A172 (cell line): ENCODE results near the gene CNTNAP5. TPM values are rescaled to one million over a fixed set of nuclear protein-coding genes. Genes with fewer than 3 reads are reported as not detected.

Source experiments
- DNase-seq: peaks from one replicate; pipeline ENCODE4 v3.0.0-alpha.2; 2015; ENCODE audit warnings: low spot score
- total RNA-seq: library from RNA; depleted of rRNA; stranded (reverse); fragments of >200 nt; shearing (Covaris generic); gene quantifications from 2 replicates; pipeline ENCODE4 v1.2.3, GENCODE V29; 2014

The CNTNAP5 gene
- total RNA-seq, 1 experiment from 2014 or later = not detected

DNA sequence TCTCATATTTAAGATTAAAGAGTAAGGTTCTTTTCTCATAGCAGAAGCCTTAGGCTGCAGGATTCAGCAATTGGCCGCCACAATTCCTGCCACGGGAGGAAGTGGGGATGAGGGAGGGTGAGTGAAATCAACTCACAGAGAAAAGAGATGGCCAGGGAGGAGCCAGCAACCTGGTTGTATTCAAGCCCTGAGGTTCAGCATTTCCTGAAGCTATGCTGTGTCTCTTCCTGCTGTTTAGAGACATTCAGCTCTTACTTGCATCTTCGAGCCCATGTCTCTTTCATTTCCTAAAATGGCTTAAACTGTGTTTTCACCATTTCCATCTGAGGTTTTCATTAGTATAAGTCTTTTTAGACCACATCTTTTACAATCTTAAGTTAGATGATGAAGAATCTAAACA, 522.6 kb downstream of the CNTNAP5 start:
- DNase-seq = no peak

GRCh38 chr2:124558277-124558905, 533.3 kb downstream of the CNTNAP5 start:
- no peak for DNase-seq

DNA sequence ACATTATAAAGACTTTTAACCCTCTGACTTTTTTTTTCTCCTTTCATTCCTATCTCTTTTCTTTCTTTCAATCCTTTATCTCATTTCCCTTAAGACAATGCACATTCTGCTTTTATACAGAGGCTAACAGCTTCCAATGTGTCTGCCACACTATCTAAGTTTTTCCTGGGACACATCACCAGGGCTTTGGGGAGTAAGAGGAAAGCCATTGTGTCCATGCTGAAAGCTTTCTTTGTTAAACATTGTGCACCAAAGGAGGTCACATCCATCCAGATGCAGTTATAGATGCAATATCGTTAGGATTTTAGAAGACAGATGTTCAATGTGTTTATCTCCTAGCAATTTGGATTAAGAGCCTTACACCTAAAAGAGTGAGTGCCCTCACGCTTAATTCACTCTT, 534.1 kb downstream of the CNTNAP5 start:
- no peak for DNase-seq

GRCh38 chr2:124560592-124561112, 535.6 kb downstream of the CNTNAP5 start:
- no peak for DNase-seq

GRCh38 chr2:124561486-124561885, 536.4 kb downstream of the CNTNAP5 start:
- no peak for DNase-seq

DNA sequence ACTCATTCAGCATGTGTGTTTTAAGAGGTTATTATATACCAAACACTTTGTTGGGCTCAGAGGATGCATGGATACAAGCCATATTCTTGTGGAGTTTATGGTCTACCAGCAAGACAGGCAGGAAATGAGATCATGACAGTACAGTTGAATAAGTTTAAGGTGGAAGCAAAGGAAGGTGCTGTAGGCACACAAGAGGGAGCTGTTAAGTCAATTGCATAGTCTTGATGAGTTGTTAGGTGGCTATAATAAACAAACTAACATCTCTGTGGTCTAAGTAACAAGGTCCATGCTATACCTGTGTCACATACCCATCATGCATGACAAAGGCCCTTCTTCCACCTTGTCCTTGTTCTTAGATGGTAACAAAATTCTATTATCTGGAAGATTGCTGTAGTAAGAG, 538.3 kb downstream of the CNTNAP5 start:
- no peak for DNase-seq

DNA sequence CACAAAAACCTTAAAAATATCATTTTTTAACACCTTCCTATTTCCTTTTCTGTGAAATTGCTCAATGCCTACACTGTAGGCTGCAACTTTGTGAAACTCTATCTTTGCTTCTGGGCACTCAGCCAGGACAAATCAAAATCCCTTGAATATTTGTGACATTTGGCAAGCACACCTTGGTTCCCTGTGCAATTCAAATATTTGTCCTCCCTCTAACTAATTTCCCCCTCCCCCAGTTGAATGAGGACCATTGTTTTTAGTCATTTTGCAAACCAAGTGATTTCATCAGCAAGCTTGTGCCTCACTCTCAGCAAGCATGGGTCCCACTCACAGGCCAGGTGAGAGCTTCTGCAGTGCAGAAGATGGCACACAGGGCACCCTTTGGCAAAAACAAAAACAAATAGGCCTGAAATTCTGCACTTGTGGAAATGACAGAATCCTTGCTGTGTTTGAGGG, 541.5 kb downstream of the CNTNAP5 start:
- DNase-seq = no peak

- DNase-seq = no peak
Observed at GRCh38 chr2:124570872-124571271, 545.8 kb downstream of the CNTNAP5 start.

GRCh38 chr2:124571836-124572235, 546.7 kb downstream of the CNTNAP5 start:
- DNase-seq = no peak

- DNase-seq = no peak
Observed at GRCh38 chr2:124572934-124573634, 548.0 kb downstream of the CNTNAP5 start.

- no peak for DNase-seq
Observed at GRCh38 chr2:124575497-124575896, 550.4 kb downstream of the CNTNAP5 start.

- no peak for DNase-seq
Observed at GRCh38 chr2:124580263-124580662, 555.2 kb downstream of the CNTNAP5 start.

GRCh38 chr2:124582387-124582786, 557.3 kb downstream of the CNTNAP5 start:
- no peak for DNase-seq

DNA sequence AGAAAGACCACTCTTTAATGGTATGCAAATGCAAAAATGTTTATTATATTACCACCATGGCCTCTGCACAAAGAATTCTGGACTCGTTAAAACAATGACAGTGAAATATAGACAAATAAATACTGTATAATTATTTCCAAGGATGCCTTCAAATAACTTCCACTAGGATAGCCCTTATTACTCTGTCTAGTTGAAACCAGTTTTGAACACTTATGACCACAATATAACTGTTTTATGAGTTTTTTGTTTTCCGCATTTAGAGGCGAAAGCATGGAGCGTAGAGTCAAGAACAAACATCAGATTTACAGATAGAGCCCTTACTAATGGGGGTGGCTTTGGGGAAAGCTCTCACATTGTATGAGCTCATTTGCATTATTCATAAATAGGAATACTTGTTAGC, 559.5 kb downstream of the CNTNAP5 start:
- no peak for DNase-seq

GRCh38 chr2:124585277-124585676, 560.2 kb downstream of the CNTNAP5 start:
- DNase-seq = no peak

GRCh38 chr2:124586210-124586609, 561.1 kb downstream of the CNTNAP5 start:
- no peak for DNase-seq

GRCh38 chr2:124586835-124587234, 561.7 kb downstream of the CNTNAP5 start:
- DNase-seq = no peak

DNA sequence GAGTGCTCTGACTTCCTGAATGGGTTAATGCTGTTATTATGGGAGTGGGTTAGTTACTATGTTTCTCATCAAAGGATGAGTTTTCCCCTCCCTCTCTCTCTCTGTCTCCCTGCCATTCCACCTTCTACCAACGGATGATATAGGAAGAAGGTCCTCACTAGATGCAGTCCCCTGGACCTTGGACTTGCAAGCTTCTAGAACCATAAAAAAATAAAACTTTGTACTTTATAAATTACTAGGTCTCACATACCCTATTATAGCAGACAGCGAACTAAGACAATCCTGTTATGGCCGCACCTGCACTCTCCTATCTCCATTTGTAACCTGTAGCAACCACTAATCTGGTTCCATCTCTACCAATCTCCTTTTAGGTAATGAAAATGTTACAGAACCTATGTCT, 564.9 kb downstream of the CNTNAP5 start:
- DNase-seq = no peak

GRCh38 chr2:124602759-124603158, 577.7 kb downstream of the CNTNAP5 start:
- no peak for DNase-seq

GRCh38 chr2:124604940-124605339, 579.9 kb downstream of the CNTNAP5 start:
- DNase-seq = no peak

- no peak for DNase-seq
Observed at GRCh38 chr2:124607679-124608078, 582.6 kb downstream of the CNTNAP5 start.

DNA sequence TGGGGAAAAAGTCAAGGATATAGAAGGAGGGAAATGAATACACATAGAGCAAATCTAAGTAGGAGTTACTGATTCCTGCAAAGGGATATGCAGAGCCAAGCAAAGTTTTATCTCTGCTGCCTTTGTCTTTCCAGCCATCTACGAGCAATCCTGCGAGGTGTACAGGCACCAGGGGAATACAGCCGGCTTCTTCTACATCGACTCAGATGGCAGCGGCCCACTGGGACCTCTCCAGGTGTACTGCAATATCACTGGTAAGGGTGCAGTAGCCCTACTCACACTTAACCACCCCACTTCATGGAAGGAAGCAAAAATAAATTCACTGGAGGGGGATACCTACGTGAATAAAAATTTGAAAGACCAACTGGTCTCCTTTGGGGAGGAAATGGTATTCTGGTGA, 584.6 kb downstream of the CNTNAP5 start:
- DNase-seq = no peak

DNA sequence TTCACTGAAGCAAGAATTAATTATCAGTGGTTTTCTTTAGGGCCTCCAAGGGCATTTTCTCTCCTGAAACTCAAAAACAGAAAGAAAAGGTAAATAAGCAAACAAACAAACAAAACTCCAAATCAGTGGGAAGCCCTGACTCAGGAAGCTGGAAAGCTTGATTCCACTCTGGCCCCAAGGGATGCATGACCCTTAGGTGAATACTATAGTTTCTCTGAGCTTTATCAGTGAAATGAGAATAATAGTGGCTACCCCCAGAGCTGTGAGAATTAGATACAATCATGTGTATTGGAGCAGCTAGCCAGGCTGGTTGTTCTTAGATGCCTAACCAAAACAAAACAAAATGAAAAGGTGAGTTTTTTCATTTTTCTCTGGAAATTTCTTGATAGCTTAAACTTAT, 585.1 kb downstream of the CNTNAP5 start:
- no peak for DNase-seq
